ENCODE measurements around the gene GTSE1.

- TF ChIP-seq POLR2A (IDR thresholded peaks at IDR 0.05; ENCODE audit: low read length) (no peak), GATA1 (IDR thresholded peaks at IDR 0.05; ENCODE audit: low read depth, low read length) (no peak)
These were observed 65.7 kb downstream of the GTSE1 start for GRCh38 chr22:46362203-46362933.

Data from erythroblast (primary cell).